ENCODE results near the gene SEC31A. TPM values are rescaled to one million over a fixed set of nuclear protein-coding genes. Genes with fewer than 3 reads are reported as not detected.

Gene SEC31A
- total and polyA plus RNA-seq, 2 donors (not counting 1 experiment from before 2014, with no cell fraction given), result 52.7 to 134 TPM

- CTCF ChIA-PET, result no interaction called here
- Histone ChIP-seq H3K4me2 (replicated peaks; ENCODE audit: low read depth, low read length, poor library complexity, severe bottlenecking) (no peak overlapping the region), H3K9ac (ENCODE audit: low read length) (no peak overlapping the region), H3K27ac (ENCODE audit: low read length in 2 of 2) (no peak overlapping the region), H3K36me3 (replicated peaks in 1 of 2; ENCODE audit: control extremely low read depth in 1 of 2, control insufficient read depth in 1 of 2, extremely low read depth in 1 of 2, insufficient read depth in 2 of 2, low read length in 1 of 2) (peaks cover 0 to 1% of the 10 kb centered on the region in 2 experiments), H3K79me2 (ENCODE audit: control insufficient read depth, insufficient read depth, low read length) (no peaks in the 10 kb centered on the region), H3K9me3 (ENCODE audit: control extremely low read depth in 1 of 3, control insufficient read depth in 2 of 3, insufficient read depth in 1 of 3, low read length in 2 of 3) (peaks cover 0 to 4% (median 0%) of the 10 kb centered on the region in 3 donors), H2AFZ (ENCODE audit: insufficient read depth, low read depth, low read length, poor library complexity, severe bottlenecking) (no peak overlapping the region), H3K4me3 (ENCODE audit: control extremely low read depth in 1 of 5, extremely low read depth in 1 of 5, insufficient read depth in 1 of 5, low read depth in 2 of 5, low read length in 4 of 5) (no peak overlapping the region), H3K27me3 (replicated peaks in 1 of 4; ENCODE audit: control extremely low read depth in 1 of 4, control insufficient read depth in 3 of 4, insufficient read depth in 4 of 4, low read length in 3 of 4) (no peaks in the 10 kb centered on the region), H4K20me1 (ENCODE audit: control insufficient read depth, insufficient read depth, low read length, poor library complexity, severe bottlenecking) (no peaks in the 10 kb centered on the region), H3K4me1 (ENCODE audit: control insufficient read depth in 2 of 2, insufficient read depth in 2 of 2, low read length in 2 of 2) (no peaks in the 10 kb centered on the region)
- TF ChIP-seq, protein P1, sequence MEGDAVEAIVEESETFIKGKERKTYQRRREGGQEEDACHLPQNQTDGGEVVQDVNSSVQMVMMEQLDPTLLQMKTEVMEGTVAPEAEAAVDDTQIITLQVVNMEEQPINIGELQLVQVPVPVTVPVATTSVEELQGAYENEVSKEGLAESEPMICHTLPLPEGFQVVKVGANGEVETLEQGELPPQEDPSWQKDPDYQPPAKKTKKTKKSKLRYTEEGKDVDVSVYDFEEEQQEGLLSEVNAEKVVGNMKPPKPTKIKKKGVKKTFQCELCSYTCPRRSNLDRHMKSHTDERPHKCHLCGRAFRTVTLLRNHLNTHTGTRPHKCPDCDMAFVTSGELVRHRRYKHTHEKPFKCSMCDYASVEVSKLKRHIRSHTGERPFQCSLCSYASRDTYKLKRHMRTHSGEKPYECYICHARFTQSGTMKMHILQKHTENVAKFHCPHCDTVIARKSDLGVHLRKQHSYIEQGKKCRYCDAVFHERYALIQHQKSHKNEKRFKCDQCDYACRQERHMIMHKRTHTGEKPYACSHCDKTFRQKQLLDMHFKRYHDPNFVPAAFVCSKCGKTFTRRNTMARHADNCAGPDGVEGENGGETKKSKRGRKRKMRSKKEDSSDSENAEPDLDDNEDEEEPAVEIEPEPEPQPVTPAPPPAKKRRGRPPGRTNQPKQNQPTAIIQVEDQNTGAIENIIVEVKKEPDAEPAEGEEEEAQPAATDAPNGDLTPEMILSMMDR (IDR thresholded peaks at IDR 0.05), result no peak
- TF ChIP-seq EZH2 (IDR thresholded peaks at IDR 0.05; ENCODE audit: borderline replicate concordance, insufficient read depth, low read depth, low read length, poor library complexity, severe bottlenecking), result no peak
- Mint-ChIP-seq H3K9me3 (ENCODE audit: insufficient read depth) (no peaks in the 10 kb centered on the region), H3K27me3 (peaks cover 11% of the 10 kb centered on the region), H3K4me1 (no peaks in the 10 kb centered on the region), H3K27ac (no peak overlapping the region), H3K4me3 (no peak overlapping the region)
- DNase-seq, result no peak
- no peak for ATAC-seq (ENCODE audit: low read depth)
- intact Hi-C loops (cut with micrococcal nuclease), result no loop called here
- POLR2A ChIA-PET, result no interaction called here
- WGBS (ENCODE audit: insufficient coverage), result no CpG with 5 or more reads among the region's 1 CpG
Measured at GRCh38 chr4:82811392-82811791, 79.6 kb downstream of the SEC31A start.

GRCh38 chr4:82810176-82810575 is 80.8 kb downstream of the SEC31A start:
- no peaks in the 10 kb centered on the region for H3K79me2 ChIP-seq (ENCODE audit: control insufficient read depth, insufficient read depth, low read length)
- no peak for ATAC-seq (ENCODE audit: low read depth)
- no peaks in the 10 kb centered on the region for H3K9me3 Mint-ChIP-seq (ENCODE audit: insufficient read depth)
- no peak overlapping the region for H2AFZ ChIP-seq (ENCODE audit: insufficient read depth, low read depth, low read length, poor library complexity, severe bottlenecking)
- DNase-seq, result no peak
- 93% methylated on average over 2 of the region's 4 CpGs for WGBS (ENCODE audit: insufficient coverage)
- no peak overlapping the region for H3K9ac ChIP-seq (ENCODE audit: low read length)
- no peak overlapping the region for H3K4me3 ChIP-seq (ENCODE audit: control extremely low read depth in 1 of 5, extremely low read depth in 1 of 5, insufficient read depth in 1 of 5, low read depth in 2 of 5, low read length in 4 of 5)
- H3K4me3 Mint-ChIP-seq, result no peak overlapping the region
- H3K27ac ChIP-seq (ENCODE audit: low read length in 2 of 2), result no peak overlapping the region
- H3K36me3 ChIP-seq (replicated peaks in 1 of 2; ENCODE audit: control extremely low read depth in 1 of 2, control insufficient read depth in 1 of 2, extremely low read depth in 1 of 2, insufficient read depth in 2 of 2, low read length in 1 of 2), result peaks cover 0 to 1% of the 10 kb centered on the region in 2 experiments
- no peaks in the 10 kb centered on the region for H3K4me1 Mint-ChIP-seq
- intact Hi-C loops (cut with micrococcal nuclease), result no loop called here
- CTCF ChIA-PET, result no interaction called here
- H3K27me3 ChIP-seq (replicated peaks in 1 of 4; ENCODE audit: control extremely low read depth in 1 of 4, control insufficient read depth in 3 of 4, insufficient read depth in 4 of 4, low read length in 3 of 4), result no peaks in the 10 kb centered on the region
- no peaks in the 10 kb centered on the region for H4K20me1 ChIP-seq (ENCODE audit: control insufficient read depth, insufficient read depth, low read length, poor library complexity, severe bottlenecking)
- no peaks in the 10 kb centered on the region for H3K9me3 ChIP-seq (ENCODE audit: control extremely low read depth in 1 of 3, control insufficient read depth in 2 of 3, insufficient read depth in 1 of 3, low read length in 2 of 3)
- POLR2A ChIA-PET, result no interaction called here
- H3K27me3 Mint-ChIP-seq, result peaks cover 11% of the 10 kb centered on the region
- no peak overlapping the region for H3K27ac Mint-ChIP-seq
- no peak overlapping the region for H3K4me2 ChIP-seq (replicated peaks; ENCODE audit: low read depth, low read length, poor library complexity, severe bottlenecking)
- TF ChIP-seq, protein P1 (IDR thresholded peaks at IDR 0.05), result no peak
- no peak for TF ChIP-seq EZH2 (IDR thresholded peaks at IDR 0.05; ENCODE audit: borderline replicate concordance, insufficient read depth, low read depth, low read length, poor library complexity, severe bottlenecking)
- H3K4me1 ChIP-seq (ENCODE audit: control insufficient read depth in 2 of 2, insufficient read depth in 2 of 2, low read length in 2 of 2), result no peaks in the 10 kb centered on the region

Data from B cell (primary cell).